Measurements from ENCODE around the gene NHS. TPM values are rescaled to one million over a fixed set of nuclear protein-coding genes. Genes with fewer than 3 reads are reported as not detected.

Gene NHS
- total RNA-seq, 2 donors from 2014 or later, result under 0.01 to 1.3 TPM

DNA sequence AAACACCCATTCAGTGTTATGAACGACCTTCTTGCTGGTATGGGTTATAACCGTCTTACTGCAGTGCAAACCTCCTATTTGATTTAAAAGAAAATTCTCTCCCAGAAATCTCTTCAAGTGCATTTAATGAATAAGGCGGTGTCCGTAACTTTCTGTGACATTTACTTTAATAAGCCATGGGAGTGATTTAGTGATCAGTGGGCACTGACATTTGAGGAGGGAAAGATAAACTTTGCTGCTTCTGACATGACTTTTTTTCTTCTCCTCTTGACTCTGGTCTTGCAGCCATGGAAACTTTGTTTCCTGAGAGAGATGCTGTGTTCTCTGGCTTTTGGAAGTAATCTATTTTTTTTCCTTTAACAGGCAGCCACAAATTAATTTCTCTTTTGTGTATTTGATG lies 106.1 kb downstream of the NHS start:
- intact Hi-C loops (cut with DNase I), result no loop called here
- no peaks in the 10 kb centered on the region for H3K27me3 ChIP-seq
- H3K4me1 ChIP-seq, result no peaks in the 10 kb centered on the region
- no peaks in the 10 kb centered on the region for H3K9me3 ChIP-seq
- no peak for ATAC-seq
- no peak overlapping the region for H3K27ac ChIP-seq
- H3K4me3 ChIP-seq, result no peak overlapping the region
- WGBS, 2 donors, result 76 to 79% methylated on average over 4 of the region's 4 CpGs
- no peaks in the 10 kb centered on the region for H3K36me3 ChIP-seq (replicated peaks in 1 of 2; ENCODE audit: insufficient read depth in 1 of 2, low read depth in 2 of 2)
- no peak for DNase-seq
- TF ChIP-seq CTCF (IDR thresholded peaks at IDR 0.05) (no peak), POLR2A (IDR thresholded peaks at IDR 0.05) (no peak)

DNA sequence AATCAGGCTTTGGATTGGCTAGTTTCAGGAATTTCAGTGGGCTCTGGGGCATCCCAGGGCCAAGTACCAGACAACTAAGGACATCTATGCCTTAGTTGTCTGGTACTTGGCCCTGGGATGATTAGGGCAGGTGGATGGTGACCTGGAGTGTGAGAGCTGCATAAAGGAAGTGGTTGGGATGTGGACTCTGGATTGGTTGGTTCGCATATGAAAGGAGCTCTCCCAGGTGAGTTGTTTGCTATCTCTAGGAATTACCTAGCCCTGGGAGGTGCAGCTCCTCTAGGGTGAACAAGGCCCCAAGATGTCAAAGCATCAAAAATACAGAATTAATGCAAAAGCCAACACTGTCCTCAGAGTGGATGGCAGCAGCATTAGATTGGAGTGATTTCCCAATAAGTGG lies 109.6 kb downstream of the NHS start:
- no peak for DNase-seq

DNA sequence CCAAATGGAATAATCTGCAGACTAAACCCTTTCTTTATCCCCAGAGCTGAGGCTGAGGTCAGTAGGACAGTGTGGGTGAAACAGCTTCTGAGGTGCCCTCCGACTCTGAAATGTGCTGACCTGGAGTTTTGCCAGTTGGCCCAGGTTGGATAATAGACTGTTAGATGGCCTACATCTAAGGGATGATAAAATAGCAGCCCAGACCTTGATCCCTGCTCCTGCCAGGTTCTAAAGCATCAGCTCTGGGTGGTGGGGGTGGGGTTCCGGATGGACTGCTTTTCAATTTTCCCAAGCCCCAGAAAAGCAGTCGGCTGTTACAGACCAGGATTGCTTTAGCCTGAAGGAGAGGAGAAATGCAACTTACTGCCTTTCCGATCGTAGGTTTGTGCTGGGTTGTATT lies 110.4 kb downstream of the NHS start:
- H3K9me3 ChIP-seq, result no peaks in the 10 kb centered on the region
- no peaks in the 10 kb centered on the region for H3K36me3 ChIP-seq (replicated peaks in 1 of 2; ENCODE audit: insufficient read depth in 1 of 2, low read depth in 2 of 2)
- intact Hi-C loops (cut with DNase I), result no loop called here
- no peak for DNase-seq
- no peaks in the 10 kb centered on the region for H3K4me1 ChIP-seq
- no peak for TF ChIP-seq CTCF (IDR thresholded peaks at IDR 0.05)
- no peak for TF ChIP-seq POLR2A (IDR thresholded peaks at IDR 0.05)
- 69 to 70% methylated on average over 2 to 5 of the region's 5 CpGs for WGBS, 2 donors
- H3K27me3 ChIP-seq, result no peaks in the 10 kb centered on the region
- H3K27ac ChIP-seq, result no peak overlapping the region
- no peak overlapping the region for H3K4me3 ChIP-seq
- ATAC-seq, result no peak

More for the DNA sequence above, 109.6 kb downstream of the NHS start:
- Histone ChIP-seq H3K9me3 (no peaks in the 10 kb centered on the region), H3K27me3 (no peaks in the 10 kb centered on the region), H3K4me3 (no peak overlapping the region), H3K36me3 (replicated peaks in 1 of 2; ENCODE audit: insufficient read depth in 1 of 2, low read depth in 2 of 2) (no peaks in the 10 kb centered on the region), H3K4me1 (no peaks in the 10 kb centered on the region), H3K27ac (no peak overlapping the region)
- intact Hi-C loops (cut with DNase I), result no loop called here
- TF ChIP-seq CTCF (IDR thresholded peaks at IDR 0.05), result no peak
- TF ChIP-seq POLR2A (IDR thresholded peaks at IDR 0.05), result no peak
- WGBS, 2 donors, result 83% methylated on average over 1 of the region's 1 CpG; no CpG with 5 or more reads in 1 of the 2 donors
- no peak for ATAC-seq

- Histone ChIP-seq H3K36me3 (replicated peaks in 1 of 2; ENCODE audit: insufficient read depth in 1 of 2, low read depth in 2 of 2) (no peaks in the 10 kb centered on the region), H3K4me1 (no peaks in the 10 kb centered on the region), H3K27ac (no peak overlapping the region), H3K4me3 (no peak overlapping the region), H3K9me3 (no peaks in the 10 kb centered on the region), H3K27me3 (no peaks in the 10 kb centered on the region)
- no peak for ATAC-seq
- TF ChIP-seq CTCF (IDR thresholded peaks at IDR 0.05), result no peak
- no peak for DNase-seq
- intact Hi-C loops (cut with DNase I), result no loop called here
- WGBS, 2 donors, result 84 to 93% methylated on average over 8 of the region's 8 CpGs
Observed at GRCh38 chrX:17488036-17488435, 113.0 kb downstream of the NHS start.

- WGBS, 2 donors, result 75 to 89% methylated on average over 1 of the region's 1 CpG
- DNase-seq (no peak), ATAC-seq (no peak)
- Histone ChIP-seq H3K36me3 (replicated peaks in 1 of 2; ENCODE audit: insufficient read depth in 1 of 2, low read depth in 2 of 2) (no peaks in the 10 kb centered on the region), H3K9me3 (no peaks in the 10 kb centered on the region), H3K4me1 (peaks cover 5% of the 10 kb centered on the region), H3K27ac (no peak overlapping the region), H3K27me3 (no peaks in the 10 kb centered on the region), H3K4me3 (no peak overlapping the region)
- TF ChIP-seq CTCF (IDR thresholded peaks at IDR 0.05), result no peak
- no peak for TF ChIP-seq POLR2A (IDR thresholded peaks at IDR 0.05)
- intact Hi-C loops (cut with DNase I), result no loop called here
Observed at GRCh38 chrX:17494216-17494615, 119.2 kb downstream of the NHS start.

Data from body of pancreas (tissue), 4 donors.